Myocyte (in vitro differentiated cells): ENCODE measurements around the gene WDR91. TPM values are rescaled to one million over a fixed set of nuclear protein-coding genes. Genes with fewer than 3 reads are reported as not detected.
A peak's percentile ranks its signal among the peaks of the same experiment; 100 is the strongest.

Experiments used
- DNase-seq: peaks from one replicate; pipeline ENCODE4 v3.0.0-alpha.2; 2012; ENCODE audit warnings: low read depth
- total RNA-seq: library from RNA; depleted of rRNA; stranded (reverse); fragments of >200 nt; gene quantifications from 2 replicates; pipeline ENCODE4 v1.2.3, GENCODE V29; 2014

Gene WDR91
- total RNA-seq, 1 donor from 2014 or later, result 5.9 TPM

DNA sequence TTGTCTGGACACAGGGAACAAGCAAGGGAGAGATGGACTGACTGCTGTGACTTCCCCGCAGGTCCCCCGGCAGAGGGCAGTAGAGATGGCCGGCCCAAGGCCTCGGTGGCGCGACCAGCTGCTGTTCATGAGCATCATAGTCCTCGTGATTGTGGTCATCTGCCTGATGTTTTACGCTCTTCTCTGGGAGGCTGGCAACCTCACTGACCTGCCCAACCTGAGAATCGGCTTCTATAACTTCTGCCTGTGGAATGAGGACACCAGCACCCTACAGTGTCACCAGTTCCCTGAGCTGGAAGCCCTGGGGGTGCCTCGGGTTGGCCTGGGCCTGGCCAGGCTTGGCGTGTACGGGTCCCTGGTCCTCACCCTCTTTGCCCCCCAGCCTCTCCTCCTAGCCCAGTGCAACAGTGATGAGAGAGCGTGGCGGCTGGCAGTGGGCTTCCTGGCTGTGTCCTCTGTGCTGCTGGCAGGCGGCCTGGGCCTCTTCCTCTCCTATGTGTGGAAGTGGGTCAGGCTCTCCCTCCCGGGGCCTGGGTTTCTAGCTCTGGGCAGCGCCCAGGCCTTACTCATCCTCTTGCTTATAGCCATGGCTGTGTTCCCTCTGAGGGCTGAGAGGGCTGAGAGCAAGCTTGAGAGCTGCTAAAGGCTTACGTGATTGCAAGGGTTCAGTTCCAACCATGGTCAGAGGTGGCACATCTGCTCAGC lies 46.8 kb downstream of the WDR91 start:
- no peak for DNase-seq

DNA sequence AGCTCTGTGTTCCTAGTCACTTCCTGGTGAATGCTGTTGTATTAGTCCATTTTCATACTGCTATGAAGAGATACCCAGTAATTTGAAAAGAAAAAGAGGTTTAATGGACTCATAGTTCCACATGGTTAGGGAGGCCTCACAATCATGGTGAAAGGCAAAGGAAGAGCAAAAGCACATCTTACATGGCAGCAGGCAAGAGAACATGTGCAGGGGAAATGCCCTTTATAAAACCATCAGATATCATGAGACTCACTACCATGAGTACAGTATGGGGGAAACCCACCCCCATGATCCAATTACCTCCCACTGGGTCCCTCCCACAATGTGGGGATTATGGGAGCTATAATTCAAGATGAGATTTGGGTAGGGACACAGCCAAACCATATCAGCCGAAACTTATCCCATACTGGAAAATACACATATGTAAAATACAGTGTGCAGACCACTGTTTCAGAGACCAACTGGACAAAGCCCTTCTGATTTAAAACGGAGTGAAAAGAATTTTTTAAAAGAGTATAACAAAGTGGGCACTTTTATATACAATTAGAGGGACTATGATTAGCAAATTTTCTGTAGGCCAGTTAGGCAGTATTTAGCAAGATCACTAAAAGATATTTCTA lies 48.8 kb downstream of the WDR91 start:
- no peak for DNase-seq

GRCh38 chr7:135161669-135162068 lies 49.7 kb downstream of the WDR91 start:
- DNase-seq, result no peak

DNA sequence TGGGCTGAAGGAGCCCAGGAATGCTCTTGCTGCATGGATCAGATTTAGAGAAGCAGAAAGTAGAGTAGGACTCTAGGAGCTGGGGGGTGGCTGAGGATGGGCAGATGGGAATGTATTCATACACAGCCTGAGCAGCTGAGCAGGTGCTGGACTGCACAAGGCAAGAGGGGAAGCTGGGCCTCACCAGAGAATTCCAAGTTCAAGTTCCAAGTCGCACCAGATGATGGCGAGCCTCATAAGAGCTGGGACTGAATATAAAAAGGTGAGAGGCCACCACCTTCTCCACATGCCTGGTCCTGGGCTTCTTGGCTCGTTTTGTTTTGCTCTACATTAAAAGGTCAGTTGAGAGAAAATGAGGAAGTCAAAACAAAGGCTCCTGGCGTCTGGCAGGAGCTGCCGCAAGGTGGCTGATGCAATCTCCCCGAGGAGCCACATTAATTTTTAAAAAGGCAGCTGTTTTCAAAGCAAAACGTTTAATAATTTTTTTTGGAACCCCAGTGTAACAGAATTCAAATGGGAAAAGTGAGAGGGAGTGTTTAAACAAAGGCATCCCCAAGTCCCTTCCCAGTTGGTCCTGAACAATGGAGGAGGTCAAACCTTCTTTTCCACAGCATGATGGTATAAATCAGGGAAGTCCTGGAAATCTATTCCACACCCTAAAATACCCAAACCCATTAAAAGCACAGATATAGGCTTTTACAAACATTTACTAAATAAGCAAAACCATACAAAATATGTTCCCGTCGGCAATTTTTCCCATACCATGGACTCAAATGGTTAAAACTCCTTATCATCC lies 50.3 kb downstream of the WDR91 start:
- DNase-seq, result peak; percentile 87

DNA sequence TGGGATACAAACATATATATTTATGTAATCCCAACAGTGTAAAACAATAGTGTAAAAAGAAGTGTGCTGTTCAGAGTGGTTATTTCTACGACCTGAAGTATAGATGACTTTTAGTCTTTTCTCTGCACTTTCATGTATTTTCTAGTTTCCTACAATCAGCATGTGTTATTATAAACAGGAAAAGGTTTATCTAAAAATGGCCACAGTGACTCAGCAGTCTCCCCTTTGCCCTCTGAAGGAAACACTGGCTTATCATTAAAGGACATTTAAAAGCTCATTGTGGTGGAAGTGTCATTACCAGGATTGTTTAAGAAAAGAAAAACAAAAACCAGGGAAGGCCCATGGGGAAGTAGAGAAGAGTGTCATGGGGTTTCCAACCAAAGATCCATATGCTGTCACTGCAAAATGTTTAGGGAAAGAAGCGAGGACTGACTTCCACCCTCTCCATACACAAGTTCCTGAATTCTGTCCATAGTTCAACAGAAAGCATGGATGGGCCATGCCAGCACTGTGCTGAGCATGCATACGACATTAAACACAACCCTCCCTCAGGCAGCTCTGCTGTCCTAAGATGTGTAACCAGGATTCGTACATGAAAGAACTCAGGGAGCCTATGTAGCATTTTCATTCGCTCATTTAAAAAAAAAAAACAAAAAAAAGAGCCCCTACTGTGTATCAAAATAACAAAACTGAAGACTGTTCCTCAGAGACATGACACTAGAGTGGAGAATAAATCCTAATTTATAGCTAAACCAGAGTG lies 51.0 kb downstream of the WDR91 start:
- peak; percentile 42 for DNase-seq

GRCh38 chr7:135159359-135160085 lies 51.8 kb downstream of the WDR91 start:
- DNase-seq, result no peak

DNA sequence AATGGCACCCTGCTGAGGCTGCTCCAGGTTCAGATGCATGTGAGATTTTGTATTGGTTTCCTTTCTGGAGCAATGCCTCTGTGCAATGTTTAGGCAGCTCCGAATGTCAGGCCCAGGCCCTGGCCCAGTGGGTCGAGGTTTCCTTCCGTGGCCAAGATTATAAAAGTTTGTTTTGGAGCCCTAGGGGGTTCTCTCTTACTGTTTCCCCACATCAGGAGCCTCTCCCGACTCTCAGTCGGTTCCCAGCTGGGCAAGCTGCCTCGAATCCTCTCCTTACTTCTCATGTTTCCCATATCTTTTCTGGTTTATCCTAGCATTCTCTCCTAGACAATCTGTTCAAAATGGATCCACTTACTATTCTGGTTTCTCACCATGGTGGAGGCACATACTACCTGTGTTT lies 52.5 kb downstream of the WDR91 start:
- no peak for DNase-seq

GRCh38 chr7:135158141-135158655 lies 53.1 kb downstream of the WDR91 start:
- no peak for DNase-seq

DNA sequence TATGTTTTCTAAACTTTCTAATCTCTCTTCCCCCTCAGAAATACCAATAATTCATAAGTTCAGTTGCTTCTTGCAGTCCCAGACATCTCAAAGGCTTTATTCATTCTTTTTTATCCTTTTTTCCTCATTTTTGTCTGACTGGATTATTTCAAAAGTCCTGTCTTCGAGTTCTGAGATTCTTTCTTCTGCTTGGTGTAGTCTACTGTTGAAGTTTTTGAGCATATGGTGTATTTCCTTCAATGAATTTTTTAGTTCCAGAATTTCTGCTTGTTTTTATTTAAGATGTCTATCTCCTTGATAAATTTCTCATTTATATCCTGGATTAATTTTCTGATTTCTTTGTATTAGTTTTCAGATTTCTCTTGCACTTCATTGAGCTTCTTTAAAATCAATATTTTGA lies 55.0 kb downstream of the WDR91 start:
- DNase-seq, result no peak

DNA sequence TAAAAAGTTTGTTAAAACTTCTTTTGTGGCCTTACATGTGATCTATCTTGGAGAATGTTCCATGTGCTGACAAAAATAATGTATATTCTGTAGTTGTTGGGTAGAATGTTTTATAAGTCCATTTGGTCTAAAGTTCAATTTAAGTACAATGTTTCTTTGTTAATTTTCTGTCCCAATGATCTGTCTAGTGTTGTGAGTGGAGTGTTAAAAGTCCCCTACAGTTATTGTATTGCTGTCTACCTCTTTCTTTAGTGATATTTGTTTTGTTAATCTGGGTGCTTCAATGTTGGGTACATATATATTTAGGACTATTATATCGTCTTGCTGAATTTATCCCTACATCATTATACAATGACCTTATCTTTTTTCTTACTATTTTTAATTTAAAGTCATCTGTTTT lies 56.6 kb downstream of the WDR91 start:
- no peak for DNase-seq

DNA sequence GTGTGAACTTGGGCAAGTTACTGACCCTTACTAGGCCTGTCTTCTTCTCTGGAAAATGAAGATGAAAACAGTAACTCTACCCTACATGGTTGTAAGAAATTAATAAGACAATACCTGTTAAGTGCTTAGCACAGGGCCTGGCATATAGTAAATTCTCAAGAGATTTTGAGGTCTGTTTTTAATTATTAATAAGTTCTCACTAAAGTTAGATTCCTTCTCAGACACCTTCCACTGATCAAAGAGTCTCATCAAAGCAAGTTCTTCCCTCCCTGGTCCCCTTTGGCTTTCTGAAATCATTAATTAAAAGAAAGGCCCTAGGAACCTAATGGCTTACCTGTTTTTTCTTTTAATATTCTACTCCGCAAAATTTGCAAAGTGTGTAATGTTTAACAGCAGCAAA lies 58.9 kb downstream of the WDR91 start:
- DNase-seq, result no peak

DNA sequence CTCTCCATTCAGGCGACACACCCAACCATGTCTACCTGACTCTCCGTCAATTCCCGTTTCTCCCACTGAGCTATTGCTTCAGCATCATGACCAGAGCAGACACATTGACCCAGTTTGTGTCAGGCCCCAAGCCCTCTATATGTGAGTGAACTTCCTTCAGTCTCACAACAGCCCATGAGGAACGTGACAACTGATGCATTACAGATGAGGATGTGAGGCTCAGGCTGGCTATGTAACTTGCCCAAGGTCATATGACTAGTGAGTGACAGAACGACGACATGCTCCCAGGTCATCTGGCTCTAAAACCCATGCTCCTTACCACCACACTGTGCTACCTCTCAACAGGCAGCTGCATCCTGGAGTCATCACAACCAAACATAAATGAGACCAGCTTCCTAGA lies 59.8 kb downstream of the WDR91 start:
- no peak for DNase-seq

DNA sequence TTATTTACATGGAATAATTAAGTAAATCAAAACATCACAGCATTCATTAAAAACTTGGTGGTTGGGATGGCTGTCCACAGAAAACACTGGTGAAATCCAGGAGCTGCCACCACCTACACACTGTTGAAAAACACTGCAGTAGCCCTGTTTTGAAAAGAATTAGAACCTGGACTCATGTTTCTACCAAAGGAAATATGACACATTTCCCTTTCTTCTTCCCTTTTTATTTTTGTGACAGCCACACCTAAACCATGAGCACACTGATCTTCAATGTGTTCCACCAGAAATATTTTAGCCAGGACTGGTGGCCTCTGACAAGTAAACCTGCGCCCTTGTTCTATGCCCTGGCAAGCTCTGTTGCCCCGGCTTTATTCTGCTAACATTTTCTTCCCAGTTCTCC lies 60.2 kb downstream of the WDR91 start:
- no peak for DNase-seq

DNA sequence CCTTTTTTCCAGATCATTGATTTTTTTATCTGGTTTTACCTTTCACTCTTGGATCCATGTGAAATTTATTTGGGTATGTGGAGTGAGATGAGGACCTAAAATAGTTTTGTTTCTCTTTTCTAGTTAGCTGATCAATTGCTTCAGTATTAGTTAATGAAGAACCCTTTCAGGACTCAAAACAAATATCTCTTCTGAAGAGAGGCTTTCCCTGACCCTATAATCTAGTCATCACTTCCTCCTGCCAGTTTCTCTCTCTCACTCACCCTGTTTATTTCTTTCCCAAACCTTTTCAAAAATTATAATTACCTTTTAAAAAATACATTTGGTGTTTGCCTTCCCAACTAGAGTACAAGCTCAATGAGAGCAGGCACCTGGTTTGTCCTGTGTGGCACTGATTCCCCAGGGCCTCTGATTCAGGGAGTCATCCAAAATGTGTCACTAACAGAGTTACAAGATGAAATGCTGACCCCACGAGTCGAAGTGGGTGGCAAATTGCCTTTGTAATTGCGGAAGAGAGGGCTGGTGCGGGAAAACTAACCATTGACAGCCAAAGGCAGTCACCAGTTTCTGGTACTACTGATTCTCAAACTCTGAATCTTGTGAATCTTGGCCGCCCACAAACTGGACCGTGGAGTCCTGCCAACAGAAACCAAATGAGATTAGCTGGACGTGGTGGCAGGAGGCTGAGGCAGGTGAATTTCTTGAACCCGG lies 61.1 kb downstream of the WDR91 start:
- no peak for DNase-seq

- peak; percentile 65 for DNase-seq
These were observed 63.2 kb downstream of the WDR91 start, which contains the start of gene TMEM140 for GRCh38 chr7:135147899-135148721. Gene TMEM140, plus strand, starts transcription at chr7:135148072. Its CDS starts 16,370 bp downstream, at chr7:135164442.

GRCh38 chr7:135147341-135147898 lies 63.9 kb downstream of the WDR91 start:
- DNase-seq, result peak; percentile 64

DNA sequence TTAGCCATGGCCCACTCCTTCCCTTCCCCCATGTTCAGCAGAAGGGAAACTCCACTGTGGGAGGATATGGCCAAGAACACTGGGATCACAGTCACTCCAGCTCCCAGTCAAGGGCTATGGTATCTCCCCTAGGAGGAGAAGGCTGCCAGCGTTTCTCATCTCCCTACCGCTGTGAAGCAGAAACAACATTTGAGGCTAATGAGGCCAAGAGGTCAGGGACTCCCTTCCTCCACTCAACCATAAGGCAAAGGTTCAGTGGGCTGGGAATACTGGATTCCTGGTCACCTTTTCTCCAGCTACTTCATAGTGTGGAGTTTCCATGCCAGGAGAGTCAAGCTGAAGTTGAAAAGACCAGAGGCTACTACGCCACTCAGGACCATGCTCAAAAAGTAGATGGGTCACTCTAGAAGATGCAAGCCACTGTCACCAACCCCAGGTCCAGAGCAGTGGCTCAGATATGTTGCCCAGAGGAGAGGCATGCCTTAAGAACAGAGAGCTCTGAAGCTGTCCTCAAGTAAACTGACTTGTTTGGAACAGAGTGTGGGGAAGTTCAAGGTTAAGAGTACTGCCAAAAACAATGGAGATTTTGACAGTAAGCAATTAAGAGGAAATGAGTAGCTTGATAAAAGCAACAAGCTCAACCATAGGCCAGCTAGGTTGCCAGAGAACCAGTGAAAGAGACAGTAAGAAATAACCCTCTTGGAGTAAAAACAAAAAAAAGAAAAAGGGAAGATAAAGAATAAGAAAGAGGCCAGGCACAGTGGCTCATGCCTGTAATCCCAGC lies 67.2 kb downstream of the WDR91 start:
- no peak for DNase-seq
